ENCODE results near the gene KIF20A. TPM values are rescaled to one million over a fixed set of nuclear protein-coding genes. Genes with fewer than 3 reads are reported as not detected.
A peak's percentile ranks its signal among the peaks of the same experiment; 100 is the strongest.
"Not testable (repeated sequence)": the region's sequence is repeated elsewhere in the genome, so short reads cannot be mapped to it uniquely, and the experiment has no call there.

Gene KIF20A
- total RNA-seq, 1 experiment from 2014 or later, result 84.9 TPM

DNA sequence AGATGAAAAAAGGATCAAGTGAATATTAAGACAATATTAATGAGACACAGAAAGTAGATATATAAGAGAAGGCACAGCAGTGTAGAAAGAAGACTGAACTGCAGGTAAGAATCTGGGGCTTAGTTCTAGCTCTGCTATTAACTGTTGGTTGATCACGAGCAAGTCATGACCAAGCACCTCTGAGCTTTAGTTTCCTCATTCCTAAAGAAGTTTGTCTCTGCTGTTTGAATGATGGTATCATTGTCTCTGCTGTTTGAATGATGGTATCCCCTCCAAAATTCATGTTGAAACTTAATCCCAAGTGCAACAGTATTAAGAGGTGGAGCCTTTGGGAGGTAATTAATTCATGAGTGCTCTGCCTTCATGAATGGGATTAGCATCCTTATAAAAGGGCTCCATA is 37.2 kb upstream of the KIF20A start:
- CTCF ChIA-PET, result no interaction called here

DNA sequence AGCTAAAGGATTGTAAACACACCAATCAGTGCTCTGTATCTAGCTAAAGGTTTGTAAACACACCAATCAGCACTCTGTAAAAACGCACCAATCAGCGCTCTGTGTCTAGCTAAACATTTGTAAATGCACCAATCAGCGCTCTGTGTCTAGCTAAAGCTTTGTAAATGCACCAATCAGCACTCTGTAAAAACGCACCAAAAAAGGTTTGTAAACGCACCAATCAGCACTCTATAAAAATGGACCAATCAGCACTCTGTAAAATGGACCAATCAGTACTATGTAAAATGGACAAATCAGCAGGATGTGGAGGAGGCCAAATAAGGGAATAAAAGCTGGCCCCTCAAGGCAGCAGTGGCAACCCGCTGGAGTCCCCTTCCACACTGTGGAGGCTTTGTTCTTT is 35.3 kb upstream of the KIF20A start:
- H3K4me1 ChIP-seq; H3K9me3 Mint-ChIP-seq (ENCODE audit: unreplicated experiment); H3K27ac Mint-ChIP-seq (ENCODE audit: unreplicated experiment); POLR2A ChIA-PET; intact Hi-C loops (cut with micrococcal nuclease; ENCODE audit: unreplicated experiment); H3K27me3 Mint-ChIP-seq (ENCODE audit: insufficient read depth, unreplicated experiment); DNase-seq; H3K4me3 ChIP-seq (ENCODE audit: low read depth, low read length); CTCF ChIA-PET; H3K36me3 Mint-ChIP-seq (ENCODE audit: insufficient read depth, unreplicated experiment); H3K4me1 Mint-ChIP-seq (ENCODE audit: low read depth, unreplicated experiment); H3K4me3 Mint-ChIP-seq (ENCODE audit: unreplicated experiment); H3K36me3 ChIP-seq (ENCODE audit: control insufficient read depth, insufficient read depth, low read length); H3K9me3 ChIP-seq; BruUV-seq (replicated peaks); H3K27me3 ChIP-seq (replicated peaks; ENCODE audit: control insufficient read depth, insufficient read depth, low read length): not testable (repeated sequence)

More for the DNA sequence above, 37.2 kb upstream of the KIF20A start:
- Histone ChIP-seq H3K4me1 (no peaks in the 10 kb centered on the region), H3K27me3 (replicated peaks; ENCODE audit: control insufficient read depth, insufficient read depth, low read length) (no peaks in the 10 kb centered on the region), H3K9me3 (no peaks in the 10 kb centered on the region), H3K4me3 (ENCODE audit: low read depth, low read length) (no peak overlapping the region), H3K36me3 (ENCODE audit: control insufficient read depth, insufficient read depth, low read length) (no peaks in the 10 kb centered on the region)
- H3K4me3 Mint-ChIP-seq (ENCODE audit: unreplicated experiment), result no peak overlapping the region
- POLR2A ChIA-PET, result no interaction called here
- no peak for DNase-seq
- intact Hi-C loops (cut with micrococcal nuclease; ENCODE audit: unreplicated experiment), result no loop called here
- BruUV-seq (replicated peaks), result no TSS peak
- no peaks in the 10 kb centered on the region for H3K4me1 Mint-ChIP-seq (ENCODE audit: low read depth, unreplicated experiment)
- H3K9me3 Mint-ChIP-seq (ENCODE audit: unreplicated experiment), result no peaks in the 10 kb centered on the region
- TF ChIP-seq, protein P1, sequence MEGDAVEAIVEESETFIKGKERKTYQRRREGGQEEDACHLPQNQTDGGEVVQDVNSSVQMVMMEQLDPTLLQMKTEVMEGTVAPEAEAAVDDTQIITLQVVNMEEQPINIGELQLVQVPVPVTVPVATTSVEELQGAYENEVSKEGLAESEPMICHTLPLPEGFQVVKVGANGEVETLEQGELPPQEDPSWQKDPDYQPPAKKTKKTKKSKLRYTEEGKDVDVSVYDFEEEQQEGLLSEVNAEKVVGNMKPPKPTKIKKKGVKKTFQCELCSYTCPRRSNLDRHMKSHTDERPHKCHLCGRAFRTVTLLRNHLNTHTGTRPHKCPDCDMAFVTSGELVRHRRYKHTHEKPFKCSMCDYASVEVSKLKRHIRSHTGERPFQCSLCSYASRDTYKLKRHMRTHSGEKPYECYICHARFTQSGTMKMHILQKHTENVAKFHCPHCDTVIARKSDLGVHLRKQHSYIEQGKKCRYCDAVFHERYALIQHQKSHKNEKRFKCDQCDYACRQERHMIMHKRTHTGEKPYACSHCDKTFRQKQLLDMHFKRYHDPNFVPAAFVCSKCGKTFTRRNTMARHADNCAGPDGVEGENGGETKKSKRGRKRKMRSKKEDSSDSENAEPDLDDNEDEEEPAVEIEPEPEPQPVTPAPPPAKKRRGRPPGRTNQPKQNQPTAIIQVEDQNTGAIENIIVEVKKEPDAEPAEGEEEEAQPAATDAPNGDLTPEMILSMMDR (IDR thresholded peaks at IDR 0.05; ENCODE audit: insufficient read depth in 1 of 2, low read depth in 1 of 2, low read length in 1 of 2, severe bottlenecking in 1 of 2, unreplicated experiment in 1 of 2), result no peak
- no peak overlapping the region for H3K27ac Mint-ChIP-seq (ENCODE audit: unreplicated experiment)
- H3K27me3 Mint-ChIP-seq (ENCODE audit: insufficient read depth, unreplicated experiment), result no peaks in the 10 kb centered on the region
- no peaks in the 10 kb centered on the region for H3K36me3 Mint-ChIP-seq (ENCODE audit: insufficient read depth, unreplicated experiment)

DNA sequence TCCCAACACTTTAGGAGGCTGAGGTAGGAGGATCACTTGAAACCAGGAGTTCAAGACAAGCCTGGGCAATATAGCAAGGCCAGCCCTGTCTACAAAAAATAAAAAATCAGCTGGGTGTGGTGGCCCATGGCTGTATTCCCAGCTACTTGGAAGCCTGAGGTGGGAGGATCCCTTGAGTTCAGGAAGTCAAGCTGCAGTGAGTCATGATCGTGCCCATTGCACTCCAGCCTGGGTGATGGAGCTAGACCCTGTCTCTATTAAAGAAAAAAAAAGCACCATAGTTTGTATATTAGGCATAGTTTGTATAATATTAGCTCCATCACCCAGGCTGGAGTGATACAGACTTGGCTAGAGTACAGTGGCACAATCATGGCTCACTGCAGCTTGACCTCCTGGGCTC is 30.1 kb upstream of the KIF20A start:
- Mint-ChIP-seq H3K27me3 (ENCODE audit: insufficient read depth, unreplicated experiment) (no peaks in the 10 kb centered on the region), H3K27ac (ENCODE audit: unreplicated experiment) (no peak overlapping the region), H3K4me1 (ENCODE audit: low read depth, unreplicated experiment) (no peaks in the 10 kb centered on the region), H3K9me3 (ENCODE audit: unreplicated experiment) (no peaks in the 10 kb centered on the region), H3K36me3 (ENCODE audit: insufficient read depth, unreplicated experiment) (no peaks in the 10 kb centered on the region), H3K4me3 (ENCODE audit: unreplicated experiment) (no peak overlapping the region)
- no peaks in the 10 kb centered on the region for H3K9me3 ChIP-seq
- H3K27me3 ChIP-seq (replicated peaks; ENCODE audit: control insufficient read depth, insufficient read depth, low read length), result no peaks in the 10 kb centered on the region
- TF ChIP-seq, protein P1 (IDR thresholded peaks at IDR 0.05; ENCODE audit: insufficient read depth in 1 of 2, low read depth in 1 of 2, low read length in 1 of 2, severe bottlenecking in 1 of 2, unreplicated experiment in 1 of 2), result no peak
- DNase-seq, result no peak
- intact Hi-C loops (cut with micrococcal nuclease; ENCODE audit: unreplicated experiment), result no loop called here
- CTCF ChIA-PET, result no interaction called here
- no peaks in the 10 kb centered on the region for H3K4me1 ChIP-seq
- H3K4me3 ChIP-seq (ENCODE audit: low read depth, low read length), result no peak overlapping the region
- POLR2A ChIA-PET, result no interaction called here
- H3K36me3 ChIP-seq (ENCODE audit: control insufficient read depth, insufficient read depth, low read length), result no peaks in the 10 kb centered on the region
- no TSS peak for BruUV-seq (replicated peaks)

DNA sequence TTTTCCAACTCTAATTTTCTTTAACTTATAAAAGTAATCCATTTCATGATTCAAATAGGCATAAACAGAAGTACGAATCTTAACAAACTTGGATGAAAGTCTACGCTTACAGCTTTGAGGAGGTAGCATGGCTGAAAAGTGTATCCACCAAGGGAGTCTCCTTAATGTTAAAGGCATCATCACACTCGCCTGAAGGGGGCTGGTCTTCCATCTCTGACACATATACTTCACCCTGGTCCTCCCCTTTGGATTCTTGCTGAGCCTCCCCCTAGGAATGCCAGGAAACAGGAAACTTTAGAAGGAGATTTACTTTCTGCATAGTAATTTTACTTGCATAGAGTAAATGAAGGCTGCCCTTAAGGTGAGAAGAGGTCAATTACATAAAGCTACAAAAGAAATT is 29.4 kb upstream of the KIF20A start:
- CTCF ChIA-PET, result no interaction called here
- POLR2A ChIA-PET, result no interaction called here
- BruUV-seq (replicated peaks), result no TSS peak
- Histone ChIP-seq H3K9me3 (no peaks in the 10 kb centered on the region), H3K36me3 (ENCODE audit: control insufficient read depth, insufficient read depth, low read length) (no peaks in the 10 kb centered on the region), H3K27me3 (replicated peaks; ENCODE audit: control insufficient read depth, insufficient read depth, low read length) (no peaks in the 10 kb centered on the region), H3K4me1 (no peaks in the 10 kb centered on the region), H3K4me3 (ENCODE audit: low read depth, low read length) (no peak overlapping the region)
- no peaks in the 10 kb centered on the region for H3K4me1 Mint-ChIP-seq (ENCODE audit: low read depth, unreplicated experiment)
- H3K27ac Mint-ChIP-seq (ENCODE audit: unreplicated experiment), result no peak overlapping the region
- intact Hi-C loops (cut with micrococcal nuclease; ENCODE audit: unreplicated experiment), result no loop called here
- DNase-seq, result peak in 1 of 2 experiments; percentile 10
- H3K9me3 Mint-ChIP-seq (ENCODE audit: unreplicated experiment), result no peaks in the 10 kb centered on the region
- H3K27me3 Mint-ChIP-seq (ENCODE audit: insufficient read depth, unreplicated experiment), result no peaks in the 10 kb centered on the region
- no peaks in the 10 kb centered on the region for H3K36me3 Mint-ChIP-seq (ENCODE audit: insufficient read depth, unreplicated experiment)
- TF ChIP-seq, protein P1 (IDR thresholded peaks at IDR 0.05; ENCODE audit: insufficient read depth in 1 of 2, low read depth in 1 of 2, low read length in 1 of 2, severe bottlenecking in 1 of 2, unreplicated experiment in 1 of 2), result no peak
- H3K4me3 Mint-ChIP-seq (ENCODE audit: unreplicated experiment), result no peak overlapping the region

DNA sequence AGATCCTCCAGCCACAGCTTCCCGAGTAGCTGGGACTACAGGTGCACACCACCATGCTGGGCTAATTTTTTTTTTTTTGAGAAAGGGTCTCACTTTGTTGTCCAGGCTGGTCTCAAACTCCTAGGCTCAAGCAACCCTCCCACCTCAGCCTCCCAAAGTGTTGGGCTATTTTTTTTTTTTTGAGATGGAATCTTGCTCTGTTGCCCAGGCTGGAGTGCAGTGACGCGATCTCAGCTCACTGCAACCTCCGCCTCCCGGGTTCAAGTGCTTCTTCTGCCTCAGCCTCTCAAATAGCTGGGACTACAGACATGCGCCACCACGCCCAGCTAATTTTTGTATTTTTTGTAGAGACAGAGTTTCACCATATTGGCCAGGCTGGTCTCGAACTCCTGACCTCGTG is 22.9 kb upstream of the KIF20A start:
- intact Hi-C loops (cut with micrococcal nuclease; ENCODE audit: unreplicated experiment); CTCF ChIA-PET; H3K27me3 Mint-ChIP-seq (ENCODE audit: insufficient read depth, unreplicated experiment); DNase-seq; H3K4me1 Mint-ChIP-seq (ENCODE audit: low read depth, unreplicated experiment); H3K27ac Mint-ChIP-seq (ENCODE audit: unreplicated experiment); H3K4me3 ChIP-seq (ENCODE audit: low read depth, low read length); H3K4me3 Mint-ChIP-seq (ENCODE audit: unreplicated experiment); H3K4me1 ChIP-seq; H3K9me3 Mint-ChIP-seq (ENCODE audit: unreplicated experiment); H3K27me3 ChIP-seq (replicated peaks; ENCODE audit: control insufficient read depth, insufficient read depth, low read length); H3K36me3 ChIP-seq (ENCODE audit: control insufficient read depth, insufficient read depth, low read length); POLR2A ChIA-PET; H3K9me3 ChIP-seq; BruUV-seq (replicated peaks): not testable (repeated sequence)
- H3K36me3 Mint-ChIP-seq (ENCODE audit: insufficient read depth, unreplicated experiment), result peaks cover 48% of the 10 kb centered on the region

Data from Caco-2 (cell line).